H7 (cell line): Measurements from ENCODE around the gene SLC6A6. TPM values are rescaled to one million over a fixed set of nuclear protein-coding genes. Genes with fewer than 3 reads are reported as not detected.
"Not testable (repeated sequence)": the region's sequence is repeated elsewhere in the genome, so short reads cannot be mapped to it uniquely, and the experiment has no call there.

Experiments
- DNase-seq: peaks from one replicate; pipeline ENCODE4 v3.0.0; 2012
- H3K27me3 ChIP-seq: 2 replicates; pipeline ENCODE4 v1.6.0; 2011; ENCODE audit warnings: mild to moderate bottlenecking, low read length; ENCODE audit not compliant: control insufficient read depth, insufficient read depth
- H3K36me3 ChIP-seq: replicated peaks from 2 replicates; pipeline ENCODE4 v1.5.1; 2011; ENCODE audit warnings: low read length; ENCODE audit not compliant: control insufficient read depth, insufficient read depth
- H3K4me3 ChIP-seq: 2 replicates; pipeline ENCODE4 v1.5.1; 2011; ENCODE audit warnings: low read depth, mild to moderate bottlenecking, control low read depth, low read length, moderate library complexity; ENCODE audit not compliant: insufficient read depth
- total RNA-seq: library from RNA; depleted of rRNA; stranded (reverse); fragments of >200 nt; shearing (Covaris generic); gene quantifications from 2 replicates; pipeline ENCODE4 v1.2.3, GENCODE V29; 2014

Gene SLC6A6
- total RNA-seq, 1 experiment from 2014 or later = 88.8 TPM

DNA sequence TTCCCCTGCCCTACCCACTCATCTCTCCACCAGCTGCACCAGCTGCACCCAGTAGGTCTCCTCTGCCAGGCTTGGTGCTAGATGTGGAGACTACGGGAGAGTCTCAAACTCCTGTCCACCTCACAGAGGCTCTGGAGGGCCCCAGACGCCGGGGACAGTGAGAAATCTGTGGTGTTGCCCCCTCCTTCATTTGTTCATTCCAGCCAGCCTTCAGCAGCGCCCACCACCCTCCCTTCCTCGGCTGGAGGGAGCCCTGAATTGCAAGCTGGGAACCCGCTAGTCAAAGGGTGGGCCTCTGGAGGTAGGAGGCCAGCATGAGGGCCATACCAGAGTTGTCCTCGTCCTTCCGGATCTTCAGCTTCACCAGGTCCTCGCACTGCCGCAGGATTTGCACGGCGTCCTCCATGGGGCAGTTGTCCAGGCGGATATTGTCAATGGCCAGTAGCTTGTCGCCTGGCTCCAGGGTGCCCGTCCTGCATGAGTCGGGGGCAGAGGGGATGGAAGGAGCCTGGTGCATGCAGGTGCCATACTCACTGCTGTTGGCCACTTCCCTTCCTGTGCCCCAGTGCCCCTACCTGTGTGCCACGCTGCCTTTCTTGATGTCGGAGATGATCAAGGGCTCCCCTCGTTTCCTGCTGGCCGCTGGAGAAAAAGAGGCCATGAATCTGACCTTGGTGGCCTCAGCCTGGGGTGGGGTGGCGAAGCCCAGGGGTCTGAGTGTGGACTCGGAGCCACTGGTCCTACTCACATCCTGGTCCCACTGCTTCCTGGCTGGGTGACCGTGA is 108.6 kb downstream of the SLC6A6 start:
- no peaks in the 10 kb centered on the region; the same call in 1 of the 2 replicates for H3K36me3 ChIP-seq
- H3K4me3 ChIP-seq = no peak overlapping the region
- no peak for DNase-seq
- H3K27me3 ChIP-seq = no peaks in the 10 kb centered on the region

DNA sequence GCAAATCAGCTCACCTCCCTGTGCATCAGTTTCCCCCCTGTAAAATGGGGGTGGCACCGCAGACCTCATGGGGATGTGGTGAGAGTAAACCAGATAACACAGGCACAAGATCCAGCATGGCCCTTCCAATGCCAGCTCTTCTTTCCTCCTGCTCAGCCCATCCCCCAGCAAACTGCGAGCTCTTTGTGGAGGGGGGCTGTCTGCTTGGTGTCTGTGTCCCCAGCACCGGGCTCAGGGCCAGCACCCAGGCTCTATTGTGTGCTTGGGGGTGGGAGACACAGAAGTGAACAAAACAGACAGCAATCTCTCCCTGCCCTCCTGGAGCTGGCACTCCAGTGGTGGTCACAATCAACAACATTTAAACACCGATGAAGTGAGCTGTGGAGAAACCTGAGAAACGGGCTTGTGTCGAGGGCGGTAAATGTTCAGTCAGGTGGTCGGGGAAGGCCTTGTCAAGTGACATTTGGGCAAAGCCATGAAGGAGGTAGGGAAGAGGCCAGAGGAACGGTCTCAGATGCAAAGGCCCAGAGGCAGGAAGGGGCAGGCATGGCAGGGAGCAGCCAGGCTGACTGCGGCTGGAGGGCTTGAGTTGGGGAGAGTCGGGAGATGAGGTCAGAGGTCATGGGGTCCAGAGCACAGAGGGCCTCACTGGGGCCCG is 109.3 kb downstream of the SLC6A6 start:
- Histone ChIP-seq H3K4me3 (no peak overlapping the region), H3K36me3 (no peaks in the 10 kb centered on the region; the same call in 1 of the 2 replicates), H3K27me3 (no peaks in the 10 kb centered on the region)
- no peak for DNase-seq

DNA sequence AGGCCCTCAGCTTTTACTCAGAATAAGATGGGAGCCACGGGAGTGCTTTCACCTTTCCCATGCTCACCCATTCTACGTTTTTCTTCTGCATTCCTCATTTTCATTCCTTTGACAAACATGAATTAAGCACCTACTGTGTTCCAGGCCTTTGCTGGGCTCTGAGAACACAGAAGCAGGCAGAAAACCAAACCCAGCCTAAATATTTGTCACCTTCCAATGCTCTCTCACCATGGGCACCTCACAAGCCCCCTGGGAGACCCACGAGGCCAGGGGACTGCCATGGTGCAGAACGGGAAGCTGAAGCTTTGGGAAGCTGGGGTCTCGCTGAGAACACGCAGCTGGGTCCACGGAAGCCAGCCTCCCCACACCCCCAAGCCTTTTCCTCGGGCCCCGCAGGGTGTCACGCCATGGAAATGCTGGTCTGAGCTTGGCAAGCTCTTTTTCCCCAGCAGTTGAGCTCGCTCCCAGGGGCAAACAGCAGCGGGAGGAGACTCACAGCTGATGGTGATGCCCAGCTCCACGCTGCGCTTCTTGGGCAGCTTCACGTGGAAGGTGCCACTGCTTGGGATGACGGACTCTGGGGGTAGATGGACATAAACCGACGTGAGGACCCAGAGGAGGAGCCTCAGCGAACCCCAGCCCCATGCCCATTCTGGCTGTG is 110.0 kb downstream of the SLC6A6 start:
- no peak for DNase-seq
- Histone ChIP-seq H3K4me3 (no peak overlapping the region), H3K36me3 (no peaks in the 10 kb centered on the region; the same call in 1 of the 2 replicates)

DNA sequence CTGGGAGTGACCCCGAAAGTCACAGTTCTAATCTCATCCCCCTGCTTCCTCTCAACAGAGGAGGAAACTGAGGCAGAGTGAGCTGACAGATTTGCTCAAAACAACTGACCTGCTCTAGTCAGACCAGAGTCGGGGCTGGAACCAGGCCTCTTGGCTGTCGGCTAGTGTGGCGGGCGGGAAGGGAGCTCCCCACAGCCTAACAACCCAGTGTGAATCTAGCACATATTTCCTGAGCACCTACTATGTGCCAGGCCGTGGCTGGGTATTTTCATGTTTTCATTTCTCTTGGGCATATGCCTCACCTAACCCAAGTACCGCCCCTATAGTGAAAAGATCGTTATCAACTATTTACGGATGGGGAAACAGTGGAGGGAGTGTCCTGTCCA is 110.5 kb downstream of the SLC6A6 start:
- no peaks in the 10 kb centered on the region; the same call in 1 of the 2 replicates for H3K36me3 ChIP-seq
- no peak overlapping the region for H3K4me3 ChIP-seq
- no peak for DNase-seq
- no peaks in the 10 kb centered on the region for H3K27me3 ChIP-seq

More for the DNA sequence above, 110.0 kb downstream of the SLC6A6 start:
- no peaks in the 10 kb centered on the region for H3K27me3 ChIP-seq

DNA sequence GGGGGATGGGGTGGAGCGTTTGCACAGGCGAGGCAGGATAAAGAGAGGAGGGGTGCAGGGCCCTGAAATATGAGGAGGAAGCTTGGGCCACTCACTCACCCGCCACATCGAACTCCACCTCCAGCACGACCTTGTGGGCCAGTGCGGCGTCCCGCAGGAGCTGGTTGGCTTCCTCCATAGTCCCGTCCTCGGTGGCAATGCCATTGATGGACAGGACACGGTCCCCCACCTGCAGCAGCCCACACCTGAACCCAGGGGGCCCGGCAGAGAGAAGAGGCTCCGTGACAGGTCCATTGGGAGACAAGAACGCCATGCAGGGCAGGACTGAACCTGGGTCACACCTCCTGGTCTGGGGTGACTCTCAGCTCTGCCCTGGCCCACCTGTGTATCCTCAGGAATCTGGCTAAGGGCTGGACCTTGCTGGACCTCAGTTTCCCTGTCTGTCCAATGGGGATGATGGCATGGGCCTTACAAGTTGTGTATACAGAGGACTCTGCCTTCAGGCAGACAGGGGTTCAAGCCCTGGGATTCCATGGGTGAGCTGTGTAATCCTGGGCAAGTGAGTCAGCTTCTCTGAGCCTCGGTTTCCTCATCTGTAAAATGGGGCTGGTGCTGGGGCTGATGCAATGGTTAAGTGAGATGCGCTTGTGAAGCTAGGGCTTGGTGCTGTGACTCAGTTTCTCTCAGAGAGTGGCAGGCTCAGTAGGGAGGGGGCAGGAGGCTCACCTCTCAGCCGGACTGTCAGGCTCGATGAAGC is 111.3 kb downstream of the SLC6A6 start:
- Histone ChIP-seq H3K27me3 (no peaks in the 10 kb centered on the region), H3K36me3 (no peaks in the 10 kb centered on the region; the same call in 1 of the 2 replicates), H3K4me3 (no peak overlapping the region)
- no peak for DNase-seq

DNA sequence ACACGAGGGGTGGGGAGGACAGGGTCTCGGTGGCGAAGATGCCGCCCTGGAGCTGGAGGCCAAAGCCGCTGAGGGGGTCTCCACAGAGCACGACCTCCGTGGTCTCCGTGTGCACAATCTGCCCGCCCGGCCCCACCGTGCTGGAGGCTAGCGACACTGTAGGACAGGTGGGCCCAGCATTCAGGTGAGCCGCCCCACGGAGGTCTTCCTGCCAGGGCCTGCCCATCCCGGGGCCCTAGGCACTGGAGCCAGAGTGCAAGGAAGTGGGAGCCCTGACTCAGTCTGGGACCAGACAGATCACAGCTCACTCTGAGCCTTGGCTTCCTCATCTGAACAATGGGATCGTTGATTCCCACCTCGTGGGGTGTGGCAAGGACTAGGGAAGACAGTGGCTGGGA is 111.9 kb downstream of the SLC6A6 start:
- DNase-seq = no peak
- H3K27me3 ChIP-seq = no peaks in the 10 kb centered on the region
- H3K4me3 ChIP-seq = no peak overlapping the region
- no peaks in the 10 kb centered on the region; the same call in 1 of the 2 replicates for H3K36me3 ChIP-seq

GRCh38 chr3:14515526-14515925 is 113.1 kb downstream of the SLC6A6 start:
- H3K27me3 ChIP-seq, H3K36me3 ChIP-seq, DNase-seq: not testable (repeated sequence)

DNA sequence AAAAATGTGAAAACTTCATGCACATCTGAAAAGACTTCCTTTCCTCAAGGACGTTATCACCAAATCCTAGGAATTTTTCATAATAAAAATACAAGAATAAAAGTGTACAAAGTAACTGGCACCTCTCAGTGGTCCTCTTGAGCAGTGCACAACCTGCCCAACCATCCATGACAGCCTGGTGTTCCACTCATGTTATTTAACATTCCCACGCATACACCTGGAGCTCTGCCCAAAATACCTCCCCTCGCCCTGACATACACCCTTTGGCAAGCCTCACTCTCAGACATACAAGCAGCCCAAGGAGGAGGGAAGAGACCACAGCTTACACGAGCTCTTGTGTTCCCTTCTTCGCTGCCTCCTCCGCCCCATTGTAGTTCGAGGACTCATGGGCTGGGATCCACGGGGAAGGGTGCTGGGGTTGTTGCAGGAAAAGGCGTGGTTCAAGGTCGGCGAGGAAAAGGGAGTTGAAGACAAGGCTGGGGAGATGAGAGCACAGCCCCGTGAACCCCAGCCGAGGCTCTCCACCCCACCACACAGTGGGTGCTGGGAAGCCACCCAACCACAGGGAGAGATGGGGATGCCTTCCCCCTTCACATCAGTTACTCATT is 114.4 kb downstream of the SLC6A6 start:
- Histone ChIP-seq H3K4me3 (no peak overlapping the region), H3K36me3 (no peaks in the 10 kb centered on the region; the same call in 1 of the 2 replicates), H3K27me3 (no peaks in the 10 kb centered on the region)
- DNase-seq = no peak

More at GRCh38 chr3:14515526-14515925, 113.1 kb downstream of the SLC6A6 start:
- H3K4me3 ChIP-seq = not testable (repeated sequence)

- no peaks in the 10 kb centered on the region for H3K27me3 ChIP-seq
- H3K4me3 ChIP-seq = no peak overlapping the region
- no peak for DNase-seq
- H3K36me3 ChIP-seq = no peaks in the 10 kb centered on the region; the same call in 1 of the 2 replicates
These were observed 115.4 kb downstream of the SLC6A6 start for GRCh38 chr3:14517601-14518431.

DNA sequence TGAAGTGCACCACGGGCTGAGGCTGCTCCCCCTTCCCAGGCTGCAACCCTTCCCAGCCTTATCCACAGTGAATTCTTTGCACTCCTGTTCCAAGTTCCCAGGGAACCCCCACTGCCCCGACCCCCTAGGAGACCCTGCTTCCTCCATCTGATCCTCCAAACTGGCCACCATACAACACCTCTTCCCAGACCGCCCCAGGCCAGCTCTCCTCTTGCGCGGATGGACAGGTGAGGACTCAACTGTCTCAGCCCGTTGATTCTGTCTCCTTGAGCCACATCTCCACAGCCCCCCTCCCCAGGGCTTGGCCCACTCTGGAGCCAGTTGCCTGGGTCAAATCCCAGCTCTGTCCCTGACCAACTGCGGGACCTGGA is 116.0 kb downstream of the SLC6A6 start:
- Histone ChIP-seq H3K36me3 (no peaks in the 10 kb centered on the region; the same call in 1 of the 2 replicates), H3K4me3 (no peak overlapping the region), H3K27me3 (no peaks in the 10 kb centered on the region)
- DNase-seq = no peak

DNA sequence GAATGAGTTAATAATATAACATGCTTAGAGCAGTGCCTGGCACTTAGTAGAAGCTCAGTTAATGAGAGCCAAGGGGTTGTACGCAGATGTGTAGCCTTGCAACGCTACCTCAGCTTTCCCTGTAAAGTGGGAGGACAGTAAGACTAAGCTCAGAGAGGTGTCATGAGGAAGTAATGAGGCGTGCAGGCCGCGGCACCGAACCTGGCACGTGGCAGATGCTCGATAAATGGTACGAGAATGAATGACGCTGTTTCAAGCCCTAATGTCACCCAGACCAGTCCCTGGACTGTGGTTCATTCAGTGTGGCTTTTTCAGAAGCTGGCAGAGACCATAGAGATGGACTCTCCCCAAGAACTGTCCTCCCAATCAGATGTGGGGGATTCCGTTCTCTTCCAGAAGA is 116.5 kb downstream of the SLC6A6 start:
- Histone ChIP-seq H3K27me3 (no peaks in the 10 kb centered on the region), H3K4me3 (no peak overlapping the region), H3K36me3 (no peaks in the 10 kb centered on the region; the same call in 1 of the 2 replicates)
- no peak for DNase-seq

DNA sequence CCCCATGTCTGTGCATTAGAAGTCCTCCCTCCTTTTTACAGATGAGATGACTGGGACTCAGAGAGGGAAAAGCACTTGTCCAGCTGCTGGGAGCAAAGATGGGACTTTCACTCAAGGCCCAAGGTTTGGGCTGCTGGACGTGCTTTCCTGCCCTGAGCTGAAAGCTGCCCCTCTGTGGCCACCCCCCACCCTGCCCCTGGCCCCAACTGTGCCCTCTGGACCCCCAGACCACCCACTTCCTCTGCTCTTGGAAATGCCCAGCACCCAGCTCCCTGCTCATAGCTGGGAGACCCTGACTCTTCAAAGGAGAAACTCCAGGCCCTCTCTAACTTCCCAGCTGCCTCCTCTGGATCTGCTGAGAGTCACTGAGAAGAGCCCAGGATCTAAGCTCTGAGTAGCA is 117.0 kb downstream of the SLC6A6 start:
- DNase-seq = no peak
- H3K27me3 ChIP-seq = no peaks in the 10 kb centered on the region
- H3K4me3 ChIP-seq = no peak overlapping the region
- H3K36me3 ChIP-seq = no peaks in the 10 kb centered on the region; the same call in 1 of the 2 replicates

DNA sequence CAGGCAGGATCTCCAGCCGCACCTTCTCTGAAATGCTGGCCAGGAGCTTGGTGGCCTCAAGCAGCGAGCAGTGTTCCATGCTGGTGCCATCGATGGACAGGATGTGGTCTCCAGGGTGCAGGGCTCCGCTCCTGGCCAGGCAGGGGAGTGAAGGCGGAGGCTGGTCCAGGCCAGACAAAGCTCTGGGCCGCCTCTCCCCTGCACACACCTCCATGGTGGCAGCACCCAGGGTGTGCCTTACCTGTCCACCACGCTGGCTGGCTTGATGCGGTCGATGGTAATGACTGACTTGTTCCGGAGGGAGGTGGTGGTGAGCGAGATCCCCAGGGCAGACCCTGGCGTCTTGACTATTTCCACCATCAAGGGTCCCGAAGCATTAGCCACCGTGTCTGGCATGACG is 117.7 kb downstream of the SLC6A6 start:
- no peak overlapping the region for H3K4me3 ChIP-seq
- H3K36me3 ChIP-seq = no peaks in the 10 kb centered on the region; the same call in 1 of the 2 replicates
- H3K27me3 ChIP-seq = no peaks in the 10 kb centered on the region
- DNase-seq = no peak
